GM12874 (cell line): ENCODE results near the gene LRRC10B.
A peak's percentile ranks its signal among the peaks of the same experiment; 100 is the strongest.

Experiments used
- CTCF ChIP-seq: IDR thresholded peaks from 2 replicates; pipeline ENCODE4 v1.5.1; 2011; ENCODE audit warnings: low read depth, mild to moderate bottlenecking, control low read depth, low read length, moderate library complexity; ENCODE audit not compliant: insufficient read depth

Gene LRRC10B

DNA sequence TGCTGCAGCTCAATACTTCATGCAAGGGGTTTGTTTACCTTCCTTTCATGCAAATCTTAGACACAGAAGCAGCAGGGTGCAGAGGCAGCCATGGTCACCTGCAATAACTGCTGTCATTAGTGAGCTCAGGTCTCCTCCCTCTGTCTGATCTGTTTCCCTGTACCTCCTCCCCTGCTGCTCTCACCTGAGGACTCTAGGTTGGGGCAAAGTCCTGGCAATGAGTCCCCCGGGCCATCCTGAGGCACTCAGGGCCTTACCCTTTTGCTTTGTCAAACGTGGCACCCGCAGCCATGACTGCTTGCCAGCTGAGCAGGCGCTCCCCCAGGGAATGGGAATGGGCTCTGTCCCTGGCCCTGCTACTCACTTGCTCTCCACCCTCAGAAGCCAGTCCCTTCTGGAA, 3.9 kb downstream of the LRRC10B start:
- no peak for TF ChIP-seq CTCF

GRCh38 chr11:61513143-61513765, 4.7 kb downstream of the LRRC10B start:
- TF ChIP-seq CTCF: no peak

- TF ChIP-seq CTCF: no peak
These were observed 5.7 kb downstream of the LRRC10B start for GRCh38 chr11:61514050-61514917.

- no peak for TF ChIP-seq CTCF
These were observed 7.1 kb downstream of the LRRC10B start for GRCh38 chr11:61515686-61516085.

GRCh38 chr11:61516191-61516590, 7.6 kb downstream of the LRRC10B start:
- no peak for TF ChIP-seq CTCF

DNA sequence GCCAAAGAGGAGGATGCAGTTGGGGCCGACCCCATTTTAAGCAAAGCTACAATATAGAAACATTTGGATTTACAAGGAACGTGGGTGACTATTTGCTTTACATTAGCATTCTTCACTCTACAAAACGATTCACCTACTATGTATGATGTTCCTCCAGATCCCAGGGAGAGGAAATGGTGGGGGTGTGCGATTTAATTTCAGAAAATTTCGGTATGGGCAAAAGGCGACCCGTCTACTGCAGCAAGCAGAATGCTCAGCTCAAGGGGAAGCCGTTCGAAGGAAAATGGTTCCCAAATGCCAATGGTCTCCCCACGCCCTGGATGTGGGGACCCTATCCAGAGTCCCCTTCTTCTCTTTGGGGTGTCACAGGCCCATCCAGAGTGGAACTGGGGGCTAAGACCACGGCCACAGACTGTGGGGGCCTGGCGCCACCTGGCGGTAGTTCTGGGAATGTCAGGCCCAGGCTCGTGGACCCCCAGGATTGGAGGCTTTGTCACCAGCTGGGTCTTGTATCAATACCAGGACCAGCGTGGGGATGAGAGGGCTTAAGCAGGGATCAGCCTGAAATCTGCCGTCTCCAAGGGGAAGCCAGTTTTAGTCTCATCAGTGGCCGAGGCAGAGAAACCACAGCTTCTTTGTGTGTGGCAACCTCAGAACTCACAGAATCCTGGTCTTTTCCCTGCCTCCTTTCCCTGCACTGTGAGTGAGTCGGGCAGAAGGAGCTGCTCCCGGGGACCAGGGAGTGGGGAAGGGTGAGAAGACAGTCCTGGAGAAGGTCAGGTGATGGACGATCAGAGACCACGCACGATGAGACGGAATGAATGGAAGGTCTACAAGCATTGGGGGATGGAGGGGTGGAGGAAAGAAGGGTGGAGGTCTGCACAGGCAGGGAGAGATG, 8.4 kb downstream of the LRRC10B start:
- peak; percentile 97 for TF ChIP-seq CTCF
